GM21367 (cell line): Measurements from ENCODE around the gene WIPI1.

Experiments used
- ATAC-seq: cut with Tn5 transposase; IDR thresholded peaks from one replicate; pipeline ENCODE4 v1.9.1; 2021; ENCODE audit not compliant: unreplicated experiment

WIPI1 gene

DNA sequence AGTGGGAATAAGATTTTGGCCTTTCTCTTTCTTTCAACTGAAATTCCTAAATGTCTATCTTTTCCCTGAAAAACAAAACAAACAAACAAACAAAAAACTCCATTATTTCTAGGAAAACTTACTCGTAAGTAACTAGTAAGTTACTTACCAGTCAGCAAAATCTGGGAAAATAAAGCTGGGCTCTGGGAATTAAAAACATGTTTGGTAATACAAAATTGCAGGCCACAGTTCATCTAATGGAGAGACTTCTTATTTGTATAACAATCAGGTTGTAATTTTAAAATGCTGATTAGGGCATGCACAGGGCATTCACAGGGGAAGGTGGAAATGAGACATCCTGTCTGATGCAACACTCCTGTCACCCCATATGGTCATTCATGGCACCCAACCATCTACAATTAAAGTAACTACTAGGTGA is 3.8 kb upstream of the WIPI1 start:
- ATAC-seq = no peak

DNA sequence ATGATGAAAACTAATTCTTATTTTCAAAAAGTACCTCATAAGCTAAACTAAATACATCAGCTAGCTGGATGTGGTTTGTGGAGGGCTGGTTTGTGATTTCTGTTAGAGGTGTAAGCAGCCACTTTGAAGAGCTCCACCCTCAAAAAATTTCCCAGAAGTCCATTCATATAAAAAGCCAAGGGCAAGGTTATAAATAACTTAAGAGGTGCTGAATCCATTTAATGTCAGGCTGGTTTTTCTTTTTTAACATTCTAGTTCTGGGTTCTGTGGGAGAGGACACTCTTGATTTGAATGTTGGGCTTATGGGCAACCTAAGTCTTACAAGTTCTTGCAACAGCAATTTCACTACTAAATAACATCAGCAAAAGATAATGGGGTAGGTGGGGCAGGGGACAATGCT is 3.4 kb upstream of the WIPI1 start:
- no peak for ATAC-seq

DNA sequence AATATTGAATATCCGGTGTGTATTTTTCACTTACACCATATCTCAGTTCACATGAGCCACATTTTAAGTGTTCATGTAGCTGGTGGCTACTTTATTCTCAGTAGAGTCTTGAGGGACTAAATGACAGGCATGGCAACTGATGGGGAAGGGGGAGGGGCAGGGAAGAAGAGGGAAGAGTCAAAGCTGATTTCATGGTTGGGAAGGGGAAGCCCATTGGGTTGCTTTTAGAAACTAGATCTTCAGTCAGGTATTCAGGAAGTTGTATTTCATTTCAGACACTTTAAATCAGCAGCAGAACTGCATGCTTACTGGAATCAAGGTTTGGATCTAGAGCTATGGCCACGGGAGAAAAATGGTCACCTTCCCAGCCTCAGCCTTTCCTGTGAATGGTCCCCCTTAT is 2.9 kb upstream of the WIPI1 start:
- ATAC-seq = no peak

DNA sequence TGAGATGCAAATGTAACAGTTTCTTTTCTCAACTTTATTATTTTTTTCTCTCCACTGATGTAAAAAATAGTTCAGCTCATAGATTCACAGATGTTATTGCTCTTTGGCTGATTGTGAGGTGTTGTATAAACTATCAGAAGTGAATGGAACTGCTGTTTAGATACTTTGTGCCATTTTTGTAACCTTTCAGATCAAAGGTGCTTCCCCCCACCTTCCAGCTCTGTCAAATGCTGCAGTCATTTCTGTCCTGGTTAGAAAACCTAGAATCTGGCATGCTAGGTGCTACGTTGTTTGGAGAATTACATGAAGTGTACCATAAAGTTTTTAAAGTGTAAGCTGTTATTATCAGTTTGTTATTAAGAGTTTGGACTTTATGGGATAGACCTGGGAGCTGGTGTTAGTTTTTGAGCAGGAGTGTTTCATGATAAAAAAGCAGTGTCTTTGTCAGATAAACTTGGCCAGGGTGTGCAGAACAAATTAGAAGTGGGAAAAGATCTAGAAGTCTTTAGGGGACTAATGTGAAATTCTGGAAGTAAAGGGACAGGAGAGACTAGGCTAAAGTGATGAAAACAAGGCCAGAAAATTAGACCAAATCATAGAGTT is 1.8 kb upstream of the WIPI1 start:
- ATAC-seq = no peak

DNA sequence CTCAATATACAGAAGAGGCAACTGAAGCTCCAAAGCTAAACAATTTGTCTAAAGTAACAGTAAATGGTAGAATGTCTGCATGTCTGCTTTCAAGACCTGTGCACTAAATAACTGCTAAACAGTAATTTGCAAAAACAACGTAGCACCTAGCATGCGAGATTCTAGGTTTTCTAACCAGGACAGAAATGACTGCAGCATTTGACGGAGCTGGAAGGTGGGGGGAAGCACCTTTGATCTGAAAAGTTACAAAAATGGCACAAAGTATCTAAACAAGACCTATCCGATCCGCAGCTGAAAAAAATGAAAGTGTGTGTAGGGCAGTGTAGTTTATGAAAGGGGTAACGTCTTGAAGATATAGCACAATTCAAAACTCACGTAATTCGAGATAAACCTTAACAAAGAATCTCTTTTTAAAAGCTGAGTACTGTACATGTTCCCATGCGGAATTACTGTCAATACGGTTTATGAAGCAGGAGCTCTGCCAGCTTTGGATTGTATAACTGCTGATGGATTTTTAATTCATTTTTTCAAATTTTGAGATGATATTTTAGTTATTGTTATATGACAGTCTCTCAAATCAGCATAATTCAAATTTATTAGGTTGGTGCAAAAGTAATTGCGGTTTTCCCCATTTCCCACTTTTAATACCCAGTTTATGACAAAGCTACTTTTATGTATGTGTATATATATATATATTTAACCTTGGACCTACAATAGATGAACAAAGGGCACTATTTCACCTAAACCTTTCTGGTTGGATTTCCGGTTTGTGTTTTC is 1.2 kb upstream of the WIPI1 start:
- ATAC-seq = no peak

DNA sequence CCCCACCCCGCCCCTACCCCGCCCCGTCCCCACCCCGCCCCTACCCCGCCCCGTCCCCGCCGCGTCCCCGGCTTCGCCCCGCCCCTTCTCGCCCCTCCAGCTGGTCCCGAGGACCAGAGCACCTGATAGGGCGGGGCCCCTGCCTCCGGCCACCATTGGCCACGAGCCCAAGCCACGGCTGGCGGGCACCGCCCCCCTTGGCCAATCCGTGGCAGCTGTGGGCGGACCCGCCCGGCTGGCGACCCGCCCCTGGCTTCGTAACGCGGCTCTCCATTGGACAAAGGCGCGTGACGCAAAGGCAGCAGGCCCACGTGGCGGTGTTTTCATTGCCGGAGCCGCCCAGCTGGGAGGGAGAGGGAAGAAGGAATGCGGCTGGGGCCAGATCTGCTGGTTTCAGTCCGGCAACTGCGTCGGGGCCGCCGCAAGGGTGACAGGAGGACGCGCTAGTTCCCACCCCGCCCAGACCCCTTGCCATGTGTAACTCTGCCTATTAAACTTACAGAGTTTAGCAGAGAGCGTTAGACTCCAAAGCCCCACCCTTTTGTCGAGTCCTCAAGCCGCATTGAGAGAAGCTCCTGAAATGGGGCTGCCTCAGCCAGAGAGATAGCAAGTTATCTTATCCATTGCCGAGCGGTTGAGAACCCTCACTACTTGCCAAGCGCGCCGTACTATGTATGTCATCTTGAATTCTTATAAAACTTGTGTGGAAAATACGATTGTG is 403 bp upstream of the WIPI1 start:
- peak; percentile 63 for ATAC-seq

DNA sequence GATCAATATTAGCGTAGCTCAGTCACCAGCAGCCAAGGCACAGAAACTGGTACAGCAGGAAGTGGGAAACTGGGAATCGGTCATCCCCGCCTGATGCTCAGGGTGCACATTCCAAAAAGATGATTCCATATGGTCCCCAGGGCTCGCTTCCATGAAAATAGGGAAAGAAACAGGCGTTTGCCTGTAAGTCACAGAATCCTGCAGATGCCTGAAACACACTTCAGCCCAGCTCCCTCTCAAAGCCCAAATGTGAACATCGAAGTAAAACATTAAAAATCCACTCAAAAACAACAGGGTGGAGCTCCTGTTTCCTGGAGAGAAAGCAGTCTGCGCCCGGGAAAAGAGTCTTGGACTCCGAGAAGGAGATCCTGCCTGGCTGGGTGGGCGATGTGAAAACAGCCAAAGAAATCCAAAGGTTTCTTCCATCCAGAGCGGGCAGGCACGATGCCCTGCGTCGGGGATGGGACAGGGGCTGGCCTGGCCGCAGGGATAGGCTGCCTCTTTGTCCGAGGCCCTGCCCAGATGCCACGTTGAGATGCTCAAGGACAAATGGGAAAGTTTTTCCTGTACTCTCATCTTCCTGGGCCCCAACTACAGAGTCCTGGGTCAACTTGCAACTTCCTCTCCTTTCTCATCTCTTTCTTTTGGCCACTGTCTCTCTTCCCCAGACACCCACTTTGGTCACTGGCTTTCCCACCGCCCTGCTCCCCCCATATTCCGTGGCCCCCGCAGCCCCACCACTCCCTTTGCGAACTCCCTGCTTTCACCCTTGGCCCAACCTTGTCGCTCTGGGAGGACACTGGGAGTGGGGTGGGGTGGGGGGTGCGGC is 743 bp downstream of the WIPI1 start:
- ATAC-seq = no peak

DNA sequence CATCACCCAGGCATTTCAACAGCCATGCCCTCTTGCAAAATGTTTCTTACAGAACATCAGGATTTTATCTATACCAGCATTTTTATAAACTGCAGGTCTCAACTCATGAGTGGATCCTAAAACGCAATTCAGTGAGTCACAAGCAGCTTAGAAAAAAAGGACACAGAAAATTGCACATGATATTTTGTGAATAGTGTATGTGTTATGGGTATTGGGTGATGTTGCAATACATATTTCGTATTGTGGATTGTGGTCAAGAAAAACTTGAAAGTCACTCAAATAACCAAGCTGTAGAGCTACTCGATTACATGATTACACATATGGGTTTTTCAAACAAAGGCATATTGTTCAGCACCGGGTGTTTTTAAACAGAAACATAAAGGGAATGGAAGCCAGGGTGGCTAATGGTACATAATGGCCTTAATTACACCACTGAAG is 1.4 kb downstream of the WIPI1 start:
- no peak for ATAC-seq

DNA sequence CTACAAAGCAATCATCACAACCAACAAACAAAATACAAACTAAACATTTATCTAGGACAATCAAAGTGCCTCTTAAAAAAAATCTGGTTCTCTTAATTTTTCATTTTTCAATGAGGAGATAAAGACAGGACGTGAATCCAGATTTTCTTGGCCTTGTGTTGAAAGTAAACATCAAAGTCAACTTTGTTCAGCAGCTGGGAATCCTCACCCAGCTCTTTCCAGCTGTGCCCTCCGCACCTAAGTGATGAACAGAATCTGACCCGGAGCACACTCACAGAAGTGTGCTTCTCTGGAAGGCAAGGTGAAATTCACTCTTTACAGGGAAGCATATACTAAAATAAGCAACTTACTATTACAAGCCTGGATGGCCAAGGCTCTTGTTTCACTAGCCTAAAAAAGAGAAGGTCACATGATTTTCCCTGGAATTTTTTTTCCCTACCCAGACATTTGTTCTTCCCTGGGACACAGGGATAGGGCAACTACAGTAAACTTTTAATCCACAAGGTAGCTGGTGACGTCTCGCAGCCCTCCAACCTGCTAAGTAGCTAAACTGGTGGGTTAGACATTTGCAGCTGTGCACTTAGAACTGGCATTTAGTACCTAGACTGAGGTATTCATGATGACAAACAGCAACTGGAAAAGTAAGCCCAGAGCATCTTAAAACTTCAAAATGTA is 3.2 kb downstream of the WIPI1 start:
- no peak for ATAC-seq

DNA sequence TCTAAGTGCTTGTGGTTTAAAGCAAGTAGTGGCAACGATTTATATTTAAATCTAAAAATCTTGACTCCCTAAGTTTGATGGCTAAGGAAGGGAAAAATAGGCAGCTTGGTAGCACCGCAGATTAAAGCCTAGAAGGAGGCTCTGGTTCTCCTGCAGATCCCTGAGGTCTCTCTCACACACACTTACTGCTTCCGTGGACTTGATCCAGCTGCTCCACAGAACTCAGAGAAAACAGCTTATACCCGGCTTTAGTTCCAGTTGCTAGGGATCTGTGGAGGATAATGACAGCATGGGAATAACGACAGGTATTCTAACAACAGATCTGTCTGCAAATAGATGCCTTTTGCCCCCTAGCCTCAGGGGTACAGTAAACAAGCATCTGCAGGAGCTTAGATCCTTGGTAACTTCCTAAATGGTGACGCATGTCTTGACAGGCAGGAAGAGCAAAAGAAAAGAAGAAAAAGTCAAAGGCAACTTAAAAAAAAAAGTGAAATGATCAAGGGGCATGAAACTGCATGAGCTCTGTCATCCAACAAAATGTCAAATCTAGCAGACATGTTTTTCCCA is 4.5 kb downstream of the WIPI1 start:
- no peak for ATAC-seq

DNA sequence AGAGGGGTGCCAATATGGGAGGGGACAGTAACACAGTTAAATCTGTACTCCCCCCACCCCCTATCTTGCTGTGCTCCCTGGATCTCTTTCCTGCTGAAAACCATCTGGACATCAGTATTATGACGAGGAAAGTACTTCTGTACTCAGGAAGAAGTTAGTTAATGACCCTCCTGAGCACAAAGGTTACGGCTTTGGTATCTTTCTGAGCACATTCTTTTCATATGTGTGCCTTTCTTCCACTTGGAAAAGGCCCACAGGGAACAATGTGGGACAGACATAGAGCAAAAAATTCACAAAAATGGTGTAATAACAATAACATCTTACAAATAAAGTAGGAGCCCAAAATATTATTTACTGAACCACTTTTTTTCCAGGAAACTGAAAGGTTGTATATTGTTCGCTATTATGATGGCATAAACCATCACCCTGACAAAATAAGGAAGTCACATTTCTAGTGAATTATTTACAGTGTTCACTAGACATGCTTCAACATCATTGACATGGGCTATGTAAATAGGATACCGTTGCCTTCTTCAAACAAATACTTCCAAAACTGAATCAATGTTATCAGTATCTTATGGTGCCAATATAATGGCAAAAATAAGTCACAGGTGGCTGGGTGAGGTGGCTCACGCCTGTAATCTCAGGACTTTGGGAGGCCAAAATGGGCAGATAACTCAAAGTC is 5.5 kb downstream of the WIPI1 start:
- ATAC-seq = no peak

DNA sequence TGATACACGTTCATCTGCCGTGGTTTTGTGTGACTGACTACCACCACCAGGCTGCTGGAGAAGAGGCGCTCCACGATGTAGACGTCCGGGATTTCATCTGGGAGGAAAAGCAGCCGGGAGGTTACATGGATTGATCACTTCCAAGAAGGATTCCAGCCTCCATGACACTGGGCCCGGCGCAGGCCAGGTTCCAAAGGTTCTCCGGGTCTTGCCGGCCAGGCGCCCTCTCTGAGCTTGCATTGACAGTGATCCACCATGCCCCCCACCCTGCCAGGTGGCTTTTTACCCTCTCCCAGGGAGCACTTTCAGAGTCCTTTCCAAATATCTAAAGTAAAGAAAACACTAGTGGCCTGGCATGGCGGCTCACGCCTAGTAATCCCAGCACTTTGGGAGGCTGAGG is 6.5 kb downstream of the WIPI1 start:
- no peak for ATAC-seq

DNA sequence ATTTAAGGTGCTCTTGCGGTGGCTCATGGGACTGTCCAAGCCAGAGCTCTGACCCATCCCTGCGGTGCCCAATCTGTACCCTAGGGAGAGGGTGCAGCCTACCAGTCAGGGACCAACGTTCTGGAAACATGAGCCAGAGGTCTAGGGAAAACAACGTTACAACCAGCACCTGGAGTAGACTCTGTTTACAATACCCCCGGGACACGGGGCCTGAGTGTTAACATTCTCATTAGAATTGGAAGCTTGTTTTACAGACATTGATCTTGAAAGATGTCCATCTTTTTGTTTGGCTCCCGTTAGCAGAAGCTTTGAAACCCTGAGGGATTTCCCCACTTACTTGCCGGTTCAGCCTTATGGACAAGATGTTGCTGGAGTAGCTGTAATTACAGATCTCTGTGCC is 6.9 kb downstream of the WIPI1 start:
- no peak for ATAC-seq

DNA sequence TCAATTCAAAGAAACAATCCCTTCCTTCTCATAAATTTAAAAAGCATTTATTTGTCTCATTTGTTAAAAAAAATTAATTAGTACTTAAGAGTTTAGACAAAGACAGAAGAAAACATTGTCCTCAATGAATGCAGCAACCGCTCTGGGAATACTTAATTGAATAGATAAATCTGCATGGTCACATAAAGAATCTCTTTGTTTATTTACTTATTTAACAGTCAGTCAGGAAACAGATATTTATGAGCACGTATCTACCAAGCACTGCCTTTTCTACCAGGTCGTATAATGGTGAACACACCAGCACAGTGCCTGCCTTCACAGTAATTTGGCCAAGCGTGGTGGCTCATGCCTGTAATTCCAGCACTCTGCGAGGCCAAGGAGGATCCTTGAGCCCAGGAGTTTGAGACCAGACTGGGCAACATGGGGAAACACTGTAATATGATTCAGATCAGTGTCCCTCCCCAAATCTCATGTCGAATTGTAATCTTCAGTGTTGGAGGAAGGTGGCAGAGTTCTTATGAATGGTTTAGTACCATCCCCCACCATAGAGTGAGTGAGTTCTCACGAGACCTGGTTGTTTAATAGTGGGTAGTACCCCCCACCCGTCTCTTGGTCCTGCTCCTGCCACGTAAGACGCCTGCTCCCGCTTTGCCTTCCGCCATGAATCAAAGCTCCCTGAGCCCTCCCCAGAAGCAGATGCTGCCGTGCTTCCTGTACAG is 8.1 kb downstream of the WIPI1 start:
- ATAC-seq = no peak

DNA sequence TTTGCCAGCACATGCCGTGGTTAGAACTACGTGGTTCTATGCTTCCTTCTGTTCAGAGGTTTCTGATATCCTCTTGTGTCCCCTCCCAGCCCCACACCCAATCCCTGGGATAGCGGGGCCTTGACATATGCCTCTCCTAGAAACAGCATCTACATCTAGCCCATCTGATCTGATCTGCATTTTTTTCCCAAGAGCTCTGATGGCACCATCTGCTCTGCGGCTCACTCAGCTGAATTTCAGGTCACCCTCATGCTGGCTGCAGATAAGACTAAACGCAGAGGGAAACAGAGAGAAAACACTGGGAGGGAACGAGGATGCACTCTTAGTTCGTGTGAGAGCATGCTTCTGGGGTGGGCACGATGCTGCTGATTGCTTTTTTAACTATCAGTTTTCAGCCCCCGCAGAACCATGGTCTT is 10.7 kb downstream of the WIPI1 start:
- no peak for ATAC-seq

DNA sequence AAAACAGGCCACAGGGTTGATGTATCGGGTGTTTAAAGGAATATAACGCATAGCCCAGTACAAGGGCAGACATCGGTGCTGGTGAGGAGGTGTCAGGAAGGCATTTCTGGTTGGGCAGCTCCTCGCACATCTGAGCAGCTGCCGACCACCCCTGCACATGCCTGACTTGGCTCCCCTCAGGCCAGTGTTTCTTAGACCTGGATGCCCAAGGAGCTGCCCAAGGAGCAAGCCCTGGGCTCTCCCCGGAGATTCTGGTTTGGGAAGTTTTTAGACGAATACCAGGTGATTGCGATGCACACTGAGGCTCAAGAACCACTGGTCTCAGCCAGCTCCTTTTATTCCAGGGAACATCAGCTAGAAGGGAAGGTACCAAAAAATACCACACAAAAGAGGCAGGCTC is 11.6 kb downstream of the WIPI1 start:
- no peak for ATAC-seq

DNA sequence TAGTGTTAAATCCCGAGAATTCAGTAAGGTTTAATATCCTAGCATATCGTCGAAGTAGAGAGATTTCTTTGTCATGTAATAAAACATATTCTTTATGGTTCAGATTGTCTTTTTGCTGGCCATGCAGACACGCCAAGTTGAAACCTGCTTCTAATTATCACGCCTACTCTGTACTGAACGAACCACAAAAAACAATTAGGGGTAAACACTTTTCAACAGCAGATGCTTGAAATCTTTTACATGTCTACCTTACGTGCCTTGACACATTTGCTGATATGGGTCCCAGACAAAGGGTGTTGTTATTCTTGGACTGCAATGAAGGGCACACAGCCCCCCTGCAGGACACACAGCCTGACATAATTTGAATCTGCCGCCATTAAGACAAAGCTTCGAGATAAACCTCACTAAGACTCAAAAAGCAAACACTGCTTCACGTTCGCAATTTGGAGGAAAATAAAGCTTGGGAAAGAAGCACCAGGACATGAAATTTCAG is 13.3 kb downstream of the WIPI1 start:
- no peak for ATAC-seq

DNA sequence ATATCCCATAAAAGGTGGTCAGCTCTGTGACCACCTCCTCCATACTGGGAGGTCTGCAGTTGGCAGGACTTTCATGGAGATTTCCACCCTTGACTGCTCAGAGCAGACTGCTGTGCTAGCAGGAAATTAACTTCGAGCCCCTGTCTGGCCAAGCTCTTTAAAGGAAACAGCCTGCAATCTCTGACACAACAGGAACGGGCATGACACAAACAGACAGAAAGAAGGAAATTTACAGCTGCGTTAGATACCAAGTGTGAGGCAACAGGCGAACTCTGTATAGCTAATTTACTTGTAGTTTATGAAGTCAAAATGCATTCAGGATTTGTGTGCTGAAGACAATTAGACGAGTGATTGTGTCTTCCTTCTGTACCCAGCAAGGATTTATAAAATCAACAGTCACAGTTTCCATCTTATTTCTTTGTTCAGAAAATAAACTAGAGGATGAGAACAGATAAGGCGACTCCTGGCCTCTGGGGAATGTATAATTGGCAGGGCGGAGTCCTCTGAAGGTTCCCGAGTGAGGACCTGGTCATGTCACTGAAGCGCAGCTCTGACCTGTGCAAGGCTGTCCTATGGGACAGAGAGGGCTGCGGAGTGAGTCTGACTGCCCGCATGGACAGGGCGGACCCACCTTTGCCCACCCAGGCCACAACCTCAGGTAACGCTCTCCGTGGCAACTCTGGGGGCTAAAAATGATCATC is 16.1 kb downstream of the WIPI1 start:
- no peak for ATAC-seq
